PFSK-1 (cell line): Measurements from ENCODE around the gene FABP3.

Experiments used
- FOXP2 ChIP-seq: optimal IDR thresholded peaks from 2 replicates; pipeline ENCODE3; 2011; ENCODE audit warnings: borderline replicate concordance, control low read depth, inconsistent platforms; ENCODE audit not compliant: insufficient read depth; ENCODE audit errors: extremely low read length, extremely low read depth
- POLR2AphosphoS5 ChIP-seq: IDR thresholded peaks from 2 replicates; pipeline ENCODE4 v1.6.1; 2012; ENCODE audit warnings: low read depth, mild to moderate bottlenecking, control low read depth, low read length, moderate library complexity
- REST ChIP-seq, 2 experiments: IDR thresholded peaks; 2 replicates each; pipeline versions ENCODE4 v1.6.1 to v1.8.0; 2011 to 2012; ENCODE audit warnings: low read depth in 2 of 2, low read length in 2 of 2, control low read depth in 1 of 2, inconsistent platforms in 1 of 2, mild to moderate bottlenecking in 1 of 2, moderate library complexity in 1 of 2; ENCODE audit not compliant: insufficient read depth in 1 of 2
- SIN3A ChIP-seq: IDR thresholded peaks from 2 replicates; pipeline ENCODE4 v1.6.1; 2012; ENCODE audit warnings: mild to moderate bottlenecking, low read length, moderate library complexity, borderline replicate concordance; ENCODE audit not compliant: insufficient read depth
- TAF1 ChIP-seq: IDR thresholded peaks from 2 replicates; pipeline ENCODE4 v1.6.1; 2012; ENCODE audit warnings: low read length, control low read depth, borderline replicate concordance; ENCODE audit not compliant: insufficient read depth

Gene FABP3

DNA sequence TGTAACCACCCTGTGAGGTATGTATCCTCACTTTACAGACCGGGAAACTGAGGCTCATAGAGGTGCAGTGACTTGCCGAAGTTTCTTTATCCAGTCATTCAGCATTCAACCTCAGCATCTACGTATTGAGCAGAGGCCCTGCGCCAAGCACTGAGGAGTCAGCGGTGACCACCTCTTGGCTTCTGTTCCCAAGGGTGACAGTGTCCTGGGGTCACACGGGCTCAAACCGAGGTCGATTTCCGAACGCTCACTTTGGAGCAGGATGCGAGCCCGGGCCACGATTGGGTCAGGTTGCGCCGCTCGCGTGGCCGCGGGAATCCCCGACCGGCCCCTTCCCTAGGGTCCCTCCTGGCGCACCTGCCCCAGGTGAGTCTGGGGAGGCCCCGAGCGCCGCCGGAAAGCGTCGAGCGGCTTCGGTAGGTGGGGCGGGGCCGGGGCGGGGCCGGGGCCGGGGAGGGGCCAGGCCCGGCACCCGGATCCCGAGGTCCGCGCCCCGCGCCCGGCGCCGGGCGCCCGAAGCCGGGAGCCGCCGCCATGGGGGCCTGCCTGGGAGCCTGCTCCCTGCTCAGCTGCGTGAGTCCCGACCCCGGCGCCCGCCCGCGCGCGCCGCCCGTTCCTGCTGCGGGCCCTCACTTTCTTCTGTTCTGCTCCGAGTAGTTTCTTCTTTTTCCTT lies 40.0 kb upstream of the FABP3 start, which contains the start of gene SERINC2:
Gene SERINC2, plus strand, starts transcription at position 482 of the 673 bp plus-strand sequence. Its CDS starts 53 bp downstream, at position 535.
- TF ChIP-seq TAF1 (no peak), FOXP2 (no peak), POLR2AphosphoS5 (no peak), SIN3A (no peak), REST (IDR thresholded peaks at IDR 0.05; ENCODE audit: insufficient read depth in 1 of 2, low read depth in 2 of 2, low read length in 2 of 2) (no peak)

DNA sequence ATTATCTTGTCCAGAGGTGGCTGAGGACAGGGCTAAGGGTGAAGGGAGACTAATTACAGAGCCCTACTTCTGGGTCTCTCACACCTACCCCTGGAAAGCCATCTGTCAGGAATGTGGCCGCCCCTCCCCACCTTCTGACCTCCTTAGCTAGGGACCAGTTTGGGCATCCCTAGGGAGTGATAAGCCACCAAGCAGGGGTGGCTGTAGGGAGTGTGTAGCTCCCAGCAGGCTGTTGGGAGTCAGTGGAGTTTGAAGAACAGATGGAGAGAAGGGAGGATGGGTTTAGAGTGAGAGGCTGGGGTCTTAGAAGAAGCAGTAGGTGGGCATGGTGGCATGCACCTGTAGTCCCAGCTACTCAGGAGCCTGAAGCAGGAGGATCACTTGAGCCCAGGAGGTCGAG lies 39.3 kb upstream of the FABP3 start:
- TF ChIP-seq FOXP2, result no peak
- no peak for TF ChIP-seq TAF1
- TF ChIP-seq SIN3A, result no peak
- TF ChIP-seq POLR2AphosphoS5, result no peak
- TF ChIP-seq REST (IDR thresholded peaks at IDR 0.05; ENCODE audit: insufficient read depth in 1 of 2, low read depth in 2 of 2, low read length in 2 of 2), result no peak

DNA sequence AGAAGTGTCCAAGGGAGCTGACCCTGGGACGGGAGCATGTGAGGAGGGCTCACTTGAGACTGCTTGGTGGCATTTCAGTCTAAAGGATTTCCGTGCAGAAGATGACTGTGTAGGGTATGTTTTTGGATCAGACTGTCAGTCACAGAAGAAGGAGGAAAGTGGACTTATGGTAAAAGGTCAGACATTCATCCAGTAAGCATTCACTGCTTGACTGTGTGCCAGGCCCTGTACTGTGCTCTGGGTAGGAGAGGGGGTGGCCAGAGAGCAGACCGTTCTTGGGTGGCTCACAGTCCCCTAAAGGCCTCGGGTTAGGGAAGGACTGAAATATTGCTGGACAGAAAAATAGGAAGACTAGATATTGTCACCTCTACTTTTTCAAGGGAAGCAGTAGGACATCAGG lies 38.0 kb upstream of the FABP3 start:
- TF ChIP-seq FOXP2, result no peak
- no peak for TF ChIP-seq REST (IDR thresholded peaks at IDR 0.05; ENCODE audit: insufficient read depth in 1 of 2, low read depth in 2 of 2, low read length in 2 of 2)
- no peak for TF ChIP-seq TAF1
- TF ChIP-seq SIN3A, result no peak
- no peak for TF ChIP-seq POLR2AphosphoS5

DNA sequence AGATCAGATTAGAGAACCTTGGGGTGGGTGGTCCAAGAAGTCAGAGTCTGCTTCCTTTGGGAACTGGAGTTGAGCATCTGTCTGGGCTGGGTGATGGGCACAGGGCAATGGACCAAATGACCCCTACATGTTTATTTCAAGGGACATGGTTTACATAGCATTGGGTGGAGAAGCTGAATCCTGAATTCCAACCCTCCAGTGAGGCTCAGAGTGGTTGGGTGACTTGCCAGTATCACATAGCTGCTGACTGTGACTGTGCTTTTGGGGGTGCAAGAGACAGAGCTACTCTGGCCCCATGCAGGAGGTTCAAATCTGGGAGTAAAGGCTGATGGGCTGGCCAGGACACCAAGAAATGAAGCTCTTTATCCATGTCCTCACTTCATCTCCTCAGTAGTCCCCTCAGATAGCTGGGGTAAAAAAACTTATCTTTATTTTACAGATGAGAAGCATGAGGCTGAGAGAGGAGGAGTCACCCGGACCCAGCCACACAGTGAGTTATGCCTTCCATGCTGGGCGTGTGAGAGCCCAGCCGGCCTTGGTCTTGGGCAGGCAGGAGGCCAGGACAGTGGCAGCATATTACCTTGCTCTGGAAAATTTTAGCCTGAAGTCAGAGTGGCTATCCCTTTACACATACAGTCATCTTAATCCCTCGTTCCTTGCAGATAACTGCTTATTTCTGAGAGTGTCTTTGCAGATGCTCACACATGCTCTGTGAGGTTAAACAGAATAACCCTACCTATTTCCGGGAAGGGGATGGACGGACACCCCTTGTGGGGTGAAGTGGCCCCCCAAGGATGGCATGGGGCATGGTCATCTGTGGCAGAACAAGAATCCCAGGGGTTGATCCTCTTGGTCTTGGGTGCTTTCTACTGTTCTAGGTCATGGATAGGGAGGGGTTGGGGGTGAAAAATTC lies 37.3 kb upstream of the FABP3 start:
- TF ChIP-seq TAF1, result no peak
- TF ChIP-seq FOXP2, result no peak
- no peak for TF ChIP-seq REST (IDR thresholded peaks at IDR 0.05; ENCODE audit: insufficient read depth in 1 of 2, low read depth in 2 of 2, low read length in 2 of 2)
- TF ChIP-seq SIN3A, result no peak
- no peak for TF ChIP-seq POLR2AphosphoS5
